ENCODE measurements around the gene TEC. TPM values are rescaled to one million over a fixed set of nuclear protein-coding genes. Genes with fewer than 3 reads are reported as not detected.
"Not testable (repeated sequence)": the region's sequence is repeated elsewhere in the genome, so short reads cannot be mapped to it uniquely, and the experiment has no call there.

TEC gene
- total RNA-seq, 2 experiments from 2014 or later: 1.7 to 2.2 TPM

- POLR2A ChIA-PET: no interaction called here
- CTCF ChIA-PET: no interaction called here
These were observed 93.8 kb downstream of the TEC start for GRCh38 chr4:48175806-48176205.

- POLR2A ChIA-PET: no interaction called here
- CTCF ChIA-PET: interaction anchor here (0.8 kb wide), 1 partner anchor 100 kb away, joined by 3 read pairs; no protein-coding TSS in a partner anchor
These were observed 94.3 kb downstream of the TEC start for GRCh38 chr4:48175328-48175727.

GRCh38 chr4:48173056-48173991 lies 96.3 kb downstream of the TEC start:
- ChIA-PET POLR2A (no interaction called here), CTCF (interaction anchor here (0.6 to 1.1 kb wide), 2 partner anchors 32 to 293 kb away, joined by 3 read pairs; no protein-coding TSS in a partner anchor)

GRCh38 chr4:48172651-48173050 lies 97.0 kb downstream of the TEC start:
- CTCF ChIA-PET: no interaction called here

GRCh38 chr4:48169636-48170035 lies 100.0 kb downstream of the TEC start:
- ChIA-PET POLR2A (no interaction called here), CTCF (interaction anchor here (1.2 kb wide), 1 partner anchor 8 kb away, joined by 3 read pairs; no protein-coding TSS in a partner anchor)

More at GRCh38 chr4:48172651-48173050, 97.0 kb downstream of the TEC start:
- POLR2A ChIA-PET: no interaction called here

GRCh38 chr4:48167538-48168263 lies 101.9 kb downstream of the TEC start:
- CTCF ChIA-PET: no interaction called here

GRCh38 chr4:48164561-48164960 lies 105.1 kb downstream of the TEC start:
- POLR2A ChIA-PET, CTCF ChIA-PET: not testable (repeated sequence)

More at GRCh38 chr4:48167538-48168263, 101.9 kb downstream of the TEC start:
- POLR2A ChIA-PET: no interaction called here

- CTCF ChIA-PET: no interaction called here
These were observed 105.9 kb downstream of the TEC start for GRCh38 chr4:48163746-48164145.

GRCh38 chr4:48162162-48162561 lies 107.5 kb downstream of the TEC start:
- CTCF ChIA-PET: no interaction called here
- POLR2A ChIA-PET: no interaction called here

More at GRCh38 chr4:48163746-48164145, 105.9 kb downstream of the TEC start:
- POLR2A ChIA-PET: no interaction called here

- CTCF ChIA-PET: no interaction called here
- POLR2A ChIA-PET: no interaction called here
These were observed 112.4 kb downstream of the TEC start for GRCh38 chr4:48157271-48157670.

- CTCF ChIA-PET: interaction anchor here (1.1 kb wide), 1 partner anchor 119 kb away, joined by 3 read pairs; no protein-coding TSS in a partner anchor
These were observed 113.2 kb downstream of the TEC start for GRCh38 chr4:48156423-48156822.

GRCh38 chr4:48153791-48154550 lies 115.7 kb downstream of the TEC start:
- ChIA-PET POLR2A (no interaction called here), CTCF (no interaction called here)

More at GRCh38 chr4:48156423-48156822, 113.2 kb downstream of the TEC start:
- POLR2A ChIA-PET: no interaction called here

- ChIA-PET CTCF (no interaction called here), POLR2A (no interaction called here)
These were observed 117.4 kb downstream of the TEC start for GRCh38 chr4:48152259-48152658.

GRCh38 chr4:48149827-48150370 lies 119.7 kb downstream of the TEC start:
- CTCF ChIA-PET: interaction anchor here (1.0 kb wide), 1 partner anchor 22 kb away, joined by 3 read pairs; no protein-coding TSS in a partner anchor
- POLR2A ChIA-PET: no interaction called here

GRCh38 chr4:48147621-48148020 lies 122.0 kb downstream of the TEC start:
- CTCF ChIA-PET: no interaction called here
- POLR2A ChIA-PET: no interaction called here

- ChIA-PET POLR2A (no interaction called here), CTCF (interaction anchor here (0.7 to 6.2 kb wide), 4 partner anchors 13 to 140 kb away, joined by 3 to 47 read pairs (median 4); no protein-coding TSS in a partner anchor)
These were observed 128.6 kb downstream of the TEC start for GRCh38 chr4:48141048-48141447.

GRCh38 chr4:48139691-48140090 lies 129.9 kb downstream of the TEC start:
- CTCF ChIA-PET: interaction anchor here (0.6 to 6.2 kb wide), 3 partner anchors 11 to 136 kb away, joined by 4 to 47 read pairs (median 4); no protein-coding TSS in a partner anchor
- POLR2A ChIA-PET: interaction anchor here (2.2 to 2.3 kb wide), 2 partner anchors 10 to 36 kb away, joined by 5 to 7 read pairs; no protein-coding TSS in a partner anchor

GRCh38 chr4:48138936-48139335 lies 130.7 kb downstream of the TEC start:
- POLR2A ChIA-PET: interaction anchor here (2.2 to 2.3 kb wide), 2 partner anchors 9 to 35 kb away, joined by 5 to 7 read pairs; no protein-coding TSS in a partner anchor
- CTCF ChIA-PET: interaction anchor here (0.7 to 6.2 kb wide), 2 partner anchors 10 to 136 kb away, joined by 4 to 47 read pairs; no protein-coding TSS in a partner anchor

GRCh38 chr4:48138511-48138910 lies 131.1 kb downstream of the TEC start:
- POLR2A ChIA-PET: interaction anchor here (2.2 to 2.3 kb wide), 2 partner anchors 9 to 35 kb away, joined by 5 to 7 read pairs; no protein-coding TSS in a partner anchor
- CTCF ChIA-PET: interaction anchor here (6.2 kb wide), 1 partner anchor 10 kb away, joined by 47 read pairs; no protein-coding TSS in a partner anchor

All from activated CD8-positive, alpha-beta memory T cell treated with anti-CD3 and anti-CD28 coated beads for 36 hours (primary cell).